ENCODE data around the gene ALDOC. TPM values are rescaled to one million over a fixed set of nuclear protein-coding genes. Genes with fewer than 3 reads are reported as not detected.

Gene ALDOC
- 2.4 and 6.0 TPM in 2 replicates for total RNA-seq (2022)
- percentile 41 among the genes with signal in this experiment for Bru-seq, nascent RNA
- BruChase-seq, experiment 1, labeled RNA remaining after a 6-hour chase: percentile 42 among the genes with signal in this experiment
- percentile 46 among the genes with signal in this experiment for BruChase-seq, experiment 2, labeled RNA remaining after a 2-hour chase
- long read RNA-seq, transcript ALDOC-201 (9 exons, 1,982 nt): major isoform, 6 of 7 reads
- long read RNA-seq, partial matches to known transcripts: 0 of 7 reads
- long read RNA-seq, other reads (novel, unspliced or antisense): 0 of 7 reads

- Mint-ChIP-seq H3K9me3 (ENCODE audit: unreplicated experiment) (no peaks in the 10 kb centered on the region), H3K27me3 (ENCODE audit: insufficient read depth, unreplicated experiment) (no peaks in the 10 kb centered on the region), H3K4me3 (ENCODE audit: unreplicated experiment) (peak within 1 kb of the TSS; percentile 64), H3K27ac (ENCODE audit: low read depth, unreplicated experiment) (peak within 1 kb of the TSS; percentile 54), H3K36me3 (ENCODE audit: insufficient read depth, unreplicated experiment) (peaks cover 19% of the 10 kb centered on the region), H3K4me1 (ENCODE audit: insufficient read depth, unreplicated experiment) (peaks cover 17% of the 10 kb centered on the region)
- BruUV-seq (replicated peaks): no TSS peak
- intact Hi-C loops (cut with micrococcal nuclease): no loop called here
- CTCF ChIA-PET: interaction anchor here (0.6 to 0.9 kb wide), 3 partner anchors 16 to 344 kb away, joined by 3 to 4 read pairs (median 4); no protein-coding TSS in a partner anchor
- TF ChIP-seq CTCF (IDR thresholded peaks at IDR 0.05; ENCODE audit: unreplicated experiment): no peak
- DNase-seq (ENCODE audit: unreplicated experiment): peak; percentile 94
- POLR2A ChIA-PET: interaction anchor here (0.6 to 4.1 kb wide), 12 partner anchors 9 to 241 kb away, joined by 3 to 32 read pairs (median 4); partner anchors contain the start of genes BLTP2, IFT20, SDF2 and SPAG5
Measured at GRCh38 chr17:28576758-28577465, at the start of gene ALDOC. Gene ALDOC (minus strand): TSS chr17:28576895. CDS start chr17:28575532, 1,363 bp downstream.

DNA sequence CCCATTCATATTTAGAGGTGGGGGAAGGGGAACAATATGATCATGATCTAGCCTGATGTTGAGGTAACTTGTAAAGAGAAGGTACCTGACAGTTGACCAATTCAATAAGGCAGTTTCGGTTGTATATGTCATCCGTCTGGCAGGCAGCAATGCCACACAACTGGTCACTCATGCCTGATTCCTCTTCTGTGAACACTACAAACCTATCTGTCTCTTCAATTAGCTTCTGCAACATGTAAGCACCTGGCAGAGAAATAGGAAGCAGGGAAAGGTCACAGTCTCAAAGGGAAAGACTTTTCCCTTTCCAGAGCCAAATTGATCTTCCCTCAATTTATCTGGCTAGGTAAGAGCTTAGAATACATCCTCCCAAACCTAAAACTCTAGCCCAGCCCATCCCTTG, 47.5 kb upstream of the ALDOC start:
- no peak overlapping the region for H3K27ac Mint-ChIP-seq (ENCODE audit: low read depth, unreplicated experiment)
- H3K9me3 Mint-ChIP-seq (ENCODE audit: unreplicated experiment): no peaks in the 10 kb centered on the region
- peaks cover 83% of the 10 kb centered on the region for H3K36me3 Mint-ChIP-seq (ENCODE audit: insufficient read depth, unreplicated experiment)
- ChIA-PET POLR2A (interaction anchor here (1.3 to 2.0 kb wide), 2 partner anchors 12 to 25 kb away, joined by 3 to 5 read pairs; partner anchors contain the start of gene SPAG5), CTCF (interaction anchor here (0.9 to 1.6 kb wide), 2 partner anchors 11 to 23 kb away, joined by 3 to 5 read pairs; no protein-coding TSS in a partner anchor)
- intact Hi-C loops (cut with micrococcal nuclease): no loop called here
- no peak for DNase-seq (ENCODE audit: unreplicated experiment)
- TF ChIP-seq CTCF (IDR thresholded peaks at IDR 0.05; ENCODE audit: unreplicated experiment): no peak
- H3K27me3 Mint-ChIP-seq (ENCODE audit: insufficient read depth, unreplicated experiment): no peaks in the 10 kb centered on the region
- no TSS peak for BruUV-seq (replicated peaks)
- no peak overlapping the region for H3K4me3 Mint-ChIP-seq (ENCODE audit: unreplicated experiment)
- H3K4me1 Mint-ChIP-seq (ENCODE audit: insufficient read depth, unreplicated experiment): peaks cover 10% of the 10 kb centered on the region

DNA sequence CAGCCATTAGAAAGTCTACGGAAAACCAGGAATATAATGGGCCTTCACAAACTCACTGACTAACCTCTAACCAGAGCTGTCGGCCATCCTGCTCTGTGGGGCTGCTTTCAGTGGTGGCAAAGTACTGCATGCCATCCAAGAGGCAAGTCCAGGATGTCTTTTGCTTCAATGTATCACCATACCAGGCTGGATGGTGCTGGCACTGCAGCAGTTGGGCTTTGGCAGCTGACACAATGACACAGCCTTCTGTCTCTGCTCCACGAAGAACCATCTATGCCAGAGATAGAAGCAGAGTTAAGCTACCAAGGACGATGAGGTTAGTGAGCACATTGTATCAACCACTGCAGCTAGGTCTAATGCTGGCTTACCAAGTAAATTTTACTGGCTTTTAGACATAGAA, 47.0 kb upstream of the ALDOC start:
- intact Hi-C loops (cut with micrococcal nuclease): no loop called here
- no peak for TF ChIP-seq CTCF (IDR thresholded peaks at IDR 0.05; ENCODE audit: unreplicated experiment)
- ChIA-PET POLR2A (interaction anchor here (1.3 to 2.0 kb wide), 2 partner anchors 12 to 25 kb away, joined by 3 to 5 read pairs; partner anchors contain the start of gene SPAG5), CTCF (interaction anchor here (0.9 to 1.6 kb wide), 3 partner anchors 11 to 23 kb away, joined by 3 to 5 read pairs (median 5); no protein-coding TSS in a partner anchor)
- H3K27ac Mint-ChIP-seq (ENCODE audit: low read depth, unreplicated experiment): no peak overlapping the region
- peaks cover 86% of the 10 kb centered on the region for H3K36me3 Mint-ChIP-seq (ENCODE audit: insufficient read depth, unreplicated experiment)
- H3K4me3 Mint-ChIP-seq (ENCODE audit: unreplicated experiment): no peak overlapping the region
- H3K4me1 Mint-ChIP-seq (ENCODE audit: insufficient read depth, unreplicated experiment): peaks cover 10% of the 10 kb centered on the region
- no TSS peak for BruUV-seq (replicated peaks)
- no peak for DNase-seq (ENCODE audit: unreplicated experiment)
- H3K27me3 Mint-ChIP-seq (ENCODE audit: insufficient read depth, unreplicated experiment): no peaks in the 10 kb centered on the region
- H3K9me3 Mint-ChIP-seq (ENCODE audit: unreplicated experiment): no peaks in the 10 kb centered on the region

GRCh38 chr17:28622186-28622585, 45.5 kb upstream of the ALDOC start:
- intact Hi-C loops (cut with micrococcal nuclease): no loop called here
- TF ChIP-seq CTCF (IDR thresholded peaks at IDR 0.05; ENCODE audit: unreplicated experiment): no peak
- Mint-ChIP-seq H3K36me3 (ENCODE audit: insufficient read depth, unreplicated experiment) (peaks cover 81% of the 10 kb centered on the region), H3K27me3 (ENCODE audit: insufficient read depth, unreplicated experiment) (no peaks in the 10 kb centered on the region), H3K27ac (ENCODE audit: low read depth, unreplicated experiment) (no peak overlapping the region), H3K4me1 (ENCODE audit: insufficient read depth, unreplicated experiment) (peaks cover 10% of the 10 kb centered on the region), H3K4me3 (ENCODE audit: unreplicated experiment) (no peak overlapping the region), H3K9me3 (ENCODE audit: unreplicated experiment) (no peaks in the 10 kb centered on the region)
- ChIA-PET POLR2A (interaction anchor here (0.7 to 2.0 kb wide), 3 partner anchors 21 to 275 kb away, joined by 3 to 5 read pairs (median 3); partner anchors contain the start of gene SPAG5), CTCF (interaction anchor here (0.5 to 1.2 kb wide), 4 partner anchors 9 to 49 kb away, joined by 3 to 5 read pairs (median 4); no protein-coding TSS in a partner anchor)
- no peak for DNase-seq (ENCODE audit: unreplicated experiment)
- no TSS peak for BruUV-seq (replicated peaks)

Data from MCF 10A (cell line).